T-helper 2 cell (primary cell): Measurements from ENCODE around the gene SEMA6B.
"Not testable (repeated sequence)": the region's sequence is repeated elsewhere in the genome, so short reads cannot be mapped to it uniquely, and the experiment has no call there.

Experiments
- DNase-seq, 5 experiments: peaks; one replicate each; pipeline versions ENCODE4 v3.0.0 to v3.0.0-alpha.2; 2012 to 2022

The SEMA6B gene

GRCh38 chr19:4571305-4571917 is 11.9 kb upstream of the SEMA6B start:
- DNase-seq, result no peak

- no peak for DNase-seq
Observed at GRCh38 chr19:4570916-4571304, 11.4 kb upstream of the SEMA6B start.

- no peak for DNase-seq
Observed at GRCh38 chr19:4570402-4570801, 10.9 kb upstream of the SEMA6B start.

- DNase-seq, result no peak
Observed at GRCh38 chr19:4568886-4569285, 9.4 kb upstream of the SEMA6B start.

- peak; percentile 24 to 50 (median 37) for DNase-seq
Observed at GRCh38 chr19:4567584-4568071, 8.1 kb upstream of the SEMA6B start.

GRCh38 chr19:4566402-4567051 is 7.0 kb upstream of the SEMA6B start:
- DNase-seq, result no peak

- DNase-seq, result not testable (repeated sequence)
Observed at GRCh38 chr19:4563562-4563961, 4.1 kb upstream of the SEMA6B start.

GRCh38 chr19:4562085-4562484 is 2.6 kb upstream of the SEMA6B start:
- DNase-seq, result not testable (repeated sequence)

GRCh38 chr19:4557971-4558941 is 1.2 kb downstream of the SEMA6B start:
- peak in 1 of 5 experiments; percentile 13 for DNase-seq

GRCh38 chr19:4557144-4557970 is 2.1 kb downstream of the SEMA6B start:
- DNase-seq, result peak in 1 of 5 experiments; percentile 17

GRCh38 chr19:4556597-4557127 is 2.8 kb downstream of the SEMA6B start:
- DNase-seq, result peak in 1 of 5 experiments; percentile 19

- DNase-seq, result no peak
Observed at GRCh38 chr19:4555657-4556561, 3.6 kb downstream of the SEMA6B start.

- DNase-seq, result no peak
Observed at GRCh38 chr19:4554717-4555116, 4.8 kb downstream of the SEMA6B start.

GRCh38 chr19:4553775-4554174 is 5.7 kb downstream of the SEMA6B start:
- no peak for DNase-seq

- no peak for DNase-seq
Observed at GRCh38 chr19:4553092-4553695, 6.3 kb downstream of the SEMA6B start.

GRCh38 chr19:4552525-4552819 is 7.0 kb downstream of the SEMA6B start:
- DNase-seq, result no peak

GRCh38 chr19:4550479-4551050 is 8.9 kb downstream of the SEMA6B start:
- no peak for DNase-seq

- no peak for DNase-seq
Observed at GRCh38 chr19:4550018-4550417, 9.5 kb downstream of the SEMA6B start.

GRCh38 chr19:4548238-4548584 is 11.3 kb downstream of the SEMA6B start:
- no peak for DNase-seq
